Measurements from ENCODE around the gene DNAJC21.

Gene DNAJC21

DNA sequence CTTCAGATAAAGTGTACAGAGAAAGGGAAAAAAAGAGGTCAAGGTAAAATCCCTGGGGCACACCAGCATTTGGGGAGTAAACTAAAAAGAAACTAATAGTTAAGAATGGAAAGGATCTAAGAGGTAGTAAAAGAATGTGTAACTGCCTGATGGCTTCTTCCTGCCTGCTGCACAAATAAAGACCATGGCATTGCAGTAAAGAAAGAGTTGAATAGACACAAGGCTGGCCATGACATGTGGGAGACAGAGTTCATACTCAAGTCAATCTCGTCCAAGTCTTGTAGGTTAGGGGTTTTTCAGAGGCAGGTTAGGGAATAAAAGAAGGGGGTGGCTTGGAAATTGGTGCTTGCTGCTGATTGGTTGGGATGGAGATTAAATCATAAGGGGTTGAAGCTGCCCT, 57.6 kb downstream of the DNAJC21 start:
- DNase-seq, result no peak

DNA sequence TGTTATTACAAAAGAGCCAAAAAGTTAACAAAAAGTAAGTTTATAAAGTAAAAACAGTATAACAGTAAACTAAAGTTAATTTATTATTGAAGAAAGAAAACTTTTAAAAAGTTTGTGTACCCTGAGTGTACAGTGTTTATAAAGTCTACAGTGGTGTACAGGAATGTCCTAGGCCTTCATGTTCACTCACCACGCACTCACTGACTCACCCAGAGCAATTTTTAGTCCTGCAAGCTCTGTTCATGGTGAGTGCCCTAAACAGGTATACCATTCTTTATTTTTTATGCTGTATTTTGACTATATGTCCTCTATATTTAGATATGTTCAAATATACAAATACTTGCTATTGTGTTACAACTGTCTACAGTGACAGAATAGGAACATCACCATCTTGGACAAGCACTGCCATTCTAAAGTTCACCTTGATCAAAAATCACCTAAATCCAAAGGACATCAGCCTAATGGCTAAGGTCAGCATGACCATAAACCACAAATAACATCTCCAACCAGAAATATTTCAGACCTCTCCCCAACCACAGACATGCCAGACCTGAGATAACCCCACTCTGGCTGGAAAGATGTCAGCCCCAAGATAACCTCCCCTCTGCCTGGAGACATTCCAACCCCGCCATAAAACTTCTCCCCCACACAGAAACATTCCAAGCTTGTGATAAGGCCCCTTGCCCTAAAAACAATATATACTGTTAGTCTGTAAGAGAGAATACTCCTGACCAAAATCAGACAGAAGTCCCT, 62.3 kb downstream of the DNAJC21 start:
- no peak for DNase-seq

DNA sequence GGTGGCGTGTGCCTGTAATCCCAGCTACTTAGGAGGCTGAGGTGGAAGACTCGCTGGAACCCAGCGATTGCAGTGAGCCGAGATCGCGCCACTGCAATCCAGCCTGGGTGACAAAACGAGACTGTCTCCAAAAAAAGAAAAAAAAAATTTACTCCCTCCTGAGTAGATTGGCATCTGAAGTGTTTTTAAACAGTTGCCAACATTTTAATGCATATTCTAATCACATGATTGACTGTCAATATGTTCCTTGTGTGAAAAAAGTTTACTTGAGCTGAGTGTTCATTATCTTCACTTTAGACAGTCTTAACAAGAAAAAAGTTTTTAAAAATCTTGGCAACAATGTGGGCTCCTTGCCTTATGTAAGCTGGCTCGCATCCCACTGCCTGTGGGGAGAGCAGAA, 64.6 kb downstream of the DNAJC21 start:
- no peak for DNase-seq

DNA sequence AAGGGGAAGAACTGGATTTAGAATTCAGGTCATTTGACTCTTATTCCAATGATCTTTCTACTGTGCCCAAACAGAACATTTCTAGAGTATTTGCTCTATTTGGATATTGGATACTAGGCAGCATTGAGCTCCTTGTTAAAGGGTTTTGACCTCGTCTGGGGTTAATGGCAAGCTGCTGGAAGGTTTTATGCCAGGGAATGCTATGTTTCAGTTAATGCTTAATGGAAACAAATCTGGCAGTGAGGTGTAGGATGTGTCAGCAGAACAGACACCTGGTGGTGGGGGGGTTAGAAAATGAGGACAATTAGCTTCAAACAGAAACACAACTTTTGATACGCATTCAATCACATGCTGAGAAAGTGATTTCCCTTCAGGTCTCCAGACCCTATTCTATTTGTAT, 66.9 kb downstream of the DNAJC21 start:
- DNase-seq, result no peak

GRCh38 chr5:34998058-34998789, 68.9 kb downstream of the DNAJC21 start:
- DNase-seq, result no peak

DNA sequence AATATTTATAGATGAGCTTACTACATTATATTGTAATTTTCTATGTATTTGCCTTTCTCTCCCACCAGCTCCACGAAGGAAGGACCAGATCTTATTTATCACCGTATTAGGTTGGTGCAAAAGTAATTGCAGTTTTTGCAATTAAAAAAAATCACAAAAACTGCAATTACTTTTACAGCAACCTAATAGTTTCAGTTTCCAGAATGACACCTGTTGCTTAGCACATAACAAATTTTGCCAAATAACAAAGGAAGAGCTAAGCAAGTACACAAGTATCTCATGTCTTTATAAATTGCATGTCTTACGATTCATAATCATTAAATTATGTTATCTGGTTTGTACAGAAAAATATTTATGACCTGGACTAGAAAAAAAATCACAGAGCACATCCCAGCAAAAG, 72.5 kb downstream of the DNAJC21 start:
- DNase-seq, result no peak

- DNase-seq, result no peak
Measured at GRCh38 chr5:35002459-35002858, 73.1 kb downstream of the DNAJC21 start.

DNA sequence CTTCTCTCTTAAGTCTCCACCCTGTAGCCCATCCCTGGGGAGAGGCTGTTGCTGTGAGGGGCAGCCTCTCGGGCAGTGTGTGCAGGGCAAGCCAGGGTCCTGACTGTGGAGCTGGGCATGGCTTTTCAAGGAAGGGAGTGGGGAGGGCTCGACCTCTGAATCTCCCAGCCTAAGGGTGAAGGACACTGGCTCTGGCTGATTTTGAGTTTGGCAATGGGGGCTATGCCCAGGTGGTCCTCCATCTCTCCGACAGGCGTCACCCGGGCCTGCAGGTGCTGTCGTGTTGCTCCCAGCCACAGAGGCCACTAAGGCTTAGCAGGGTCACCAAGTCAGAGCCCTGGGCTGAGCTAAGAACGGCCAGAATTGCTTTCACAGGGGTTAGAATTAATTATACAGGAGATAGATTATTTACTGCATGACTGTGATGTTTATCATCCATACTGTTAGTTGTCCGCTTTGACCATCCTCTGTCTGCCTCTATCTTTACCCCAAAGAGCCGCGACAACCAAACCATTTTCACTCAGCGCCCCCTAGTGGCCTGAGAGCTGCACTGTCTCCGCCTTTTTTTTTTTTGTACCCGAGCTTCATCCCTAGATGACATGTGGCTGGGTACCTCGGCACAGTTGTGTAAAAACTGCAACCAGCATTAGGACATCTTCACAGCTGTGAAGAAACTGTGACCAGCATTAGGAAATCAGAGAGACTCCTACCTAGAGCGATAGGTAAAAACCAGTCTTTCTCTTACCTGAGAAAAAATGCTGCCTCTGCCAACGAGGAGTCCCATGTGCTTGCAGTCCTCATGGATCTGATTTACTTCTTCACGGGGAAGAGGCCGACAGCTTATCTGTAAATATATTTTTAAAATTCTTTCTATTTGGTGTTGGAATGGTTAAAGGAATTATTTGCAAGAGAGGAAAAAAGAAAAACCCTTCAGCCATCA, 73.9 kb downstream of the DNAJC21 start:
- DNase-seq, result peak; percentile 1 to 47 (median 20)

DNA sequence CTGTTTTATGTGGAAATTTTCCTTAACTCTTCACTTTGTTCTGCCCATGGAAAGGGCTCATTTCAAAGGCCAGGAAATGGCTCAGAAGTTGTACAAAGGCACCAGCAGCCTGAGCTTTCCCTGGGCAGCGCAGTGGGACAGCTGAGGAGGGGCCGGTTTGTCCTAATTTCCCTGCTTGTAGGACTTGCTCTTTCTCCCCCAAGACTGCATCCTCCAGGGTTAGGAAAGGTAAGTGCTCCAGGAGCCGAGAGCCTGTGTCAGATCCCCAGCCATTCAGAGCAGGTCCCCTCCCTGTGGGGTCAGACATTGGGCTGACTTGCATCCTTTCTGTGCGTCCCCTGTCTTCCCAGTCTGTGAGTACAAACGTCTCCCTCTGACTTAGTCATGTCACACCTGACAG, 74.8 kb downstream of the DNAJC21 start:
- DNase-seq, result no peak

DNA sequence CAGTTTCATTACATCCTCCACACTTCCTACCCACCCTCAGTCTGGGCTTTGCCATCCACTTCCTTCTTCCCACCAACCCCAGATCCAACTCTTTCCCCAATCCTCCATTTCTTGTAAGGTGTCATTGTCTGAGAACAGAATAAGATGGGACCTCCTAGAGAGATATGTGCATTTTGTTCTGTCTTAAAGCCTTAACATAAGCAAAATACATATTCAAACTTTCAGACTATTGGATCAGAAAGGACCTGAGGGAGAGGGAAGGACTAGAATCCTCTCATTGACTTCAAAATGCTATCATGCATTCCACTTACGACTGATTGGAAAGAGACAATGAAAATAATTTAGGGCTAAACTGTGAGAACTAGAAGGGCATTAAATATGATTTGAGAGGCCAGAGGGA, 75.4 kb downstream of the DNAJC21 start:
- DNase-seq, result no peak
